Bronchial epithelial cell (primary cell): ENCODE results near the gene VPS33A. TPM values are rescaled to one million over a fixed set of nuclear protein-coding genes. Genes with fewer than 3 reads are reported as not detected.

Experiments used
- DNase-seq: peaks from one replicate; pipeline ENCODE4 v3.0.0-alpha.2; 2010; ENCODE audit warnings: low read depth
- FAIRE-seq: peaks from 2 replicates; lab custom pipeline; 2011; peaks lifted over from hg19 to GRCh38; lab: Jason Lieb, UNC
- H3K27me3 ChIP-seq: 2 replicates; pipeline ENCODE4 v1.5.1; 2011; ENCODE audit warnings: low read length; ENCODE audit not compliant: control insufficient read depth, insufficient read depth
- H3K36me3 ChIP-seq: 2 replicates; pipeline ENCODE4 v1.5.1; 2011; ENCODE audit warnings: low read length; ENCODE audit not compliant: control insufficient read depth, insufficient read depth
- H3K4me3 ChIP-seq: 2 replicates; pipeline ENCODE4 v1.5.1; 2011; ENCODE audit warnings: mild to moderate bottlenecking, low read depth, low read length, control low read depth
- CTCF ChIP-seq: IDR thresholded peaks from 2 replicates; pipeline ENCODE4 v1.5.1; 2011; ENCODE audit warnings: mild to moderate bottlenecking, moderate library complexity, low read length, control low read depth, inconsistent platforms; ENCODE audit not compliant: insufficient read depth, severe bottlenecking
- total RNA-seq: library from RNA; depleted of rRNA; stranded (reverse); fragments of >200 nt; gene quantifications from 2 replicates; pipeline ENCODE4 v1.2.1, GENCODE V29; 2014

The VPS33A gene
- total RNA-seq, 1 donor from 2014 or later, result 17.1 TPM

GRCh38 chr12:122184517-122184916 is 81.8 kb downstream of the VPS33A start:
- no peaks in the 10 kb centered on the region for H3K27me3 ChIP-seq

GRCh38 chr12:122183588-122183940 is 82.7 kb downstream of the VPS33A start:
- TF ChIP-seq CTCF, result no peak
- DNase-seq (no peak), FAIRE-seq (no peak)
- H3K36me3 ChIP-seq, result no peaks in the 10 kb centered on the region
- peak overlapping the region; percentile 47 for H3K4me3 ChIP-seq
- H3K27me3 ChIP-seq, result no peaks in the 10 kb centered on the region

More at GRCh38 chr12:122184517-122184916, 81.8 kb downstream of the VPS33A start:
- DNase-seq, result no peak
- no peak for TF ChIP-seq CTCF
- H3K36me3 ChIP-seq, result no peaks in the 10 kb centered on the region
- H3K4me3 ChIP-seq, result no peak overlapping the region
- no peak for FAIRE-seq

- TF ChIP-seq CTCF, result no peak
- peak; percentile 10 for DNase-seq
- FAIRE-seq, result no peak
- Histone ChIP-seq H3K4me3 (peak within 1 kb of the TSS; percentile 47), H3K36me3 (no peaks in the 10 kb centered on the region), H3K27me3 (no peaks in the 10 kb centered on the region)
These were observed 83.3 kb downstream of the VPS33A start, which contains the start of gene LRRC43 for GRCh38 chr12:122182887-122183587. LRRC43 (plus strand) TSS chr12:122183123; CDS start chr12:122183145, 22 bp downstream.

Other genes with a start within 250 kb of the VPS33A start
- gene BCL7A, start 244.6 kb downstream of the VPS33A start, total RNA-seq, result 16.3 and 17.1 TPM in 2 replicates
- 8.7 and 9.2 TPM in 2 replicates for gene MLXIP, start 187.7 kb downstream of the VPS33A start, total RNA-seq
- gene IL31, start 92.3 kb downstream of the VPS33A start, total RNA-seq, result not detected in 2 replicates
- under 0.01 and 0.51 TPM in 2 replicates for gene LRRC43, start 83.4 kb downstream of the VPS33A start, total RNA-seq
- 0.53 and 2.0 TPM in 2 replicates for gene B3GNT4, start 62.8 kb downstream of the VPS33A start, total RNA-seq
- gene DIABLO, start 40.4 kb downstream of the VPS33A start, total RNA-seq, result 52.9 and 78.7 TPM in 2 replicates
- 69.0 and 97.2 TPM in 2 replicates for gene CLIP1, start 156.2 kb upstream of the VPS33A start, total RNA-seq
- gene ZCCHC8, start 234.4 kb upstream of the VPS33A start, total RNA-seq, result 12.9 and 15.6 TPM in 2 replicates